ENCODE data around the gene ARSB.
"Not testable (repeated sequence)": the region's sequence is repeated elsewhere in the genome, so short reads cannot be mapped to it uniquely, and the experiment has no call there.

The ARSB gene

GRCh38 chr5:78929833-78930232 lies 55.3 kb downstream of the ARSB start:
- DNase-seq = no peak

GRCh38 chr5:78927657-78928282 lies 57.3 kb downstream of the ARSB start:
- no peak for DNase-seq

GRCh38 chr5:78926252-78926651 lies 58.9 kb downstream of the ARSB start:
- no peak for DNase-seq

- no peak for DNase-seq
These were observed 59.8 kb downstream of the ARSB start for GRCh38 chr5:78925129-78925876.

GRCh38 chr5:78923622-78923970 lies 61.5 kb downstream of the ARSB start:
- no peak for DNase-seq

- DNase-seq = no peak
These were observed 62.1 kb downstream of the ARSB start for GRCh38 chr5:78922879-78923621.

GRCh38 chr5:78920604-78921003 lies 64.5 kb downstream of the ARSB start:
- peak; percentile 2 for DNase-seq

- no peak for DNase-seq
These were observed 65.3 kb downstream of the ARSB start for GRCh38 chr5:78919796-78920195.

GRCh38 chr5:78916044-78916443 lies 69.1 kb downstream of the ARSB start:
- DNase-seq = no peak

GRCh38 chr5:78915170-78915569 lies 69.9 kb downstream of the ARSB start:
- DNase-seq = no peak

GRCh38 chr5:78912811-78913210 lies 72.3 kb downstream of the ARSB start:
- no peak for DNase-seq

GRCh38 chr5:78912085-78912771 lies 72.9 kb downstream of the ARSB start:
- peak; percentile 13 for DNase-seq

GRCh38 chr5:78909224-78909983 lies 75.7 kb downstream of the ARSB start:
- DNase-seq = not testable (repeated sequence)

- DNase-seq = peak; percentile 8
These were observed 76.7 kb downstream of the ARSB start for GRCh38 chr5:78908173-78909061.

- DNase-seq = no peak
These were observed 77.7 kb downstream of the ARSB start for GRCh38 chr5:78907255-78907891.

GRCh38 chr5:78905084-78905938 lies 79.8 kb downstream of the ARSB start:
- no peak for DNase-seq

- no peak for DNase-seq
These were observed 81.2 kb downstream of the ARSB start for GRCh38 chr5:78903861-78904260.

- no peak for DNase-seq
These were observed 81.8 kb downstream of the ARSB start for GRCh38 chr5:78903353-78903752.

- DNase-seq = peak; percentile 34
These were observed 85.2 kb downstream of the ARSB start for GRCh38 chr5:78899922-78900362.

GRCh38 chr5:78896132-78896531 lies 89.0 kb downstream of the ARSB start:
- no peak for DNase-seq

All from COR-L47 (cell line).